ENCODE data around the gene SRPK2.

GRCh38 chr7:105238198-105238765, 150.4 kb downstream of the SRPK2 start:
- TF ChIP-seq CTCF (IDR thresholded peaks at IDR 0.05), result no peak
- no peak for TF ChIP-seq POLR2A (IDR thresholded peaks at IDR 0.05)

Measured in ovary (tissue), 3 donors.